Neural progenitor cell (in vitro differentiated cells): Measurements from ENCODE around the gene IL10RB.

Source experiments
- EZH2 ChIP-seq: fragments of 200-600 bp; sonication (generic); IDR thresholded peaks from 2 replicates; pipeline ENCODE4 v1.6.1; 2017; ENCODE audit warnings: antibody characterized with exemption, mild to moderate bottlenecking, moderate library complexity
- EZH2phosphoT487 ChIP-seq: fragments of 200-600 bp; sonication (generic); IDR thresholded peaks from 2 replicates; pipeline ENCODE4 v1.6.1; 2017; ENCODE audit warnings: antibody characterized with exemption
- TF ChIP-seq, protein P1 (sequence below): fragments of 200-600 bp; sonication (generic); IDR thresholded peaks from 2 replicates; pipeline ENCODE4 v1.5.1; 2017; ENCODE audit warnings: antibody characterized with exemption, mild to moderate bottlenecking

DNA sequence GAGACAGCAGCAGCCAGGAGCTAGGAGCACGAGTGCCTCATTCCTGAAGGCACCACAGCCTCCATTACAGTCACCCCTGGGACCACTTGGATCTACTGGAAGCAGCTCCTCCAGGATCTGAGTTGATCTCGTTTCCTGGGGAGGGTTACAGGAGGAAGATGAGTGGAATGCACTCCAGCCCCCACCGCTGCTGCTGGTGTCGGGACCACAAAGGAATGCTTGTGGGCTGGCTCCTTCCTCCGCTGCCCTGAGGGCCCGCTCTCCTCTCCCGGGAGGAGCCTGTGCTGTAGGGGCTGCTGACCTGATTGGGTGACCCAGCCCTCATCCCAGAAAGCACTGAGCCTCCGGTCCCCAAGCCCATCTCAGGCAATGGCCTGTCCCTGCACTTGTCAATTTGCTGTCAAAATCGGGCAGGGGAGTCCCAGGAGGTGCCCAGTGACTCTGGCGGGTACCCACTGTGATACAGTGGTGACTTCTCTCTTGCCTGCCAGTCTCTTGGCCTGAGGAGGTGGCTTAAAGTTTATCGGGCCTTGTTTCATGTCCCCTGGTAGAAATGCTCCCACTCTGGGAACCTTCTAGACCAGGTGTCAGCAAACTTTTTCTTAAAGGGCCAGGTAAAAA lies 23.1 kb downstream of the IL10RB start:
- TF ChIP-seq, protein P1, sequence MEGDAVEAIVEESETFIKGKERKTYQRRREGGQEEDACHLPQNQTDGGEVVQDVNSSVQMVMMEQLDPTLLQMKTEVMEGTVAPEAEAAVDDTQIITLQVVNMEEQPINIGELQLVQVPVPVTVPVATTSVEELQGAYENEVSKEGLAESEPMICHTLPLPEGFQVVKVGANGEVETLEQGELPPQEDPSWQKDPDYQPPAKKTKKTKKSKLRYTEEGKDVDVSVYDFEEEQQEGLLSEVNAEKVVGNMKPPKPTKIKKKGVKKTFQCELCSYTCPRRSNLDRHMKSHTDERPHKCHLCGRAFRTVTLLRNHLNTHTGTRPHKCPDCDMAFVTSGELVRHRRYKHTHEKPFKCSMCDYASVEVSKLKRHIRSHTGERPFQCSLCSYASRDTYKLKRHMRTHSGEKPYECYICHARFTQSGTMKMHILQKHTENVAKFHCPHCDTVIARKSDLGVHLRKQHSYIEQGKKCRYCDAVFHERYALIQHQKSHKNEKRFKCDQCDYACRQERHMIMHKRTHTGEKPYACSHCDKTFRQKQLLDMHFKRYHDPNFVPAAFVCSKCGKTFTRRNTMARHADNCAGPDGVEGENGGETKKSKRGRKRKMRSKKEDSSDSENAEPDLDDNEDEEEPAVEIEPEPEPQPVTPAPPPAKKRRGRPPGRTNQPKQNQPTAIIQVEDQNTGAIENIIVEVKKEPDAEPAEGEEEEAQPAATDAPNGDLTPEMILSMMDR, result no peak
- no peak for TF ChIP-seq EZH2
- no peak for TF ChIP-seq EZH2phosphoT487
